ENCODE results near the gene SLC25A6. TPM values are rescaled to one million over a fixed set of nuclear protein-coding genes. Genes with fewer than 3 reads are reported as not detected.

The SLC25A6 gene
- total RNA-seq, 1 donor, result 311 TPM

- TF ChIP-seq CTCF (IDR thresholded peaks at IDR 0.05; ENCODE audit: insufficient read depth, low read length), result no peak
- DNase-seq (ENCODE audit: low read depth), result no peak
Measured at GRCh38 chrX:1420371-1420770, 28.5 kb upstream of the SLC25A6 start.

GRCh38 chrX:1419545-1420355 lies 27.8 kb upstream of the SLC25A6 start:
- TF ChIP-seq CTCF (IDR thresholded peaks at IDR 0.05; ENCODE audit: insufficient read depth, low read length), result no peak
- DNase-seq (ENCODE audit: low read depth), result no peak
- no peak overlapping the region for H3K4me3 ChIP-seq (ENCODE audit: low read depth, low read length)

More at GRCh38 chrX:1420371-1420770, 28.5 kb upstream of the SLC25A6 start:
- no peak overlapping the region for H3K4me3 ChIP-seq (ENCODE audit: low read depth, low read length)

GRCh38 chrX:1418901-1419544 lies 27.1 kb upstream of the SLC25A6 start:
- no peak for DNase-seq (ENCODE audit: low read depth)
- H3K4me3 ChIP-seq (ENCODE audit: low read depth, low read length), result no peak overlapping the region
- no peak for TF ChIP-seq CTCF (IDR thresholded peaks at IDR 0.05; ENCODE audit: insufficient read depth, low read length)

- no peak for TF ChIP-seq CTCF (IDR thresholded peaks at IDR 0.05; ENCODE audit: insufficient read depth, low read length)
- no peak overlapping the region for H3K4me3 ChIP-seq (ENCODE audit: low read depth, low read length)
- no peak for DNase-seq (ENCODE audit: low read depth)
Measured at GRCh38 chrX:1417921-1418771, 26.2 kb upstream of the SLC25A6 start.

GRCh38 chrX:1416965-1417760 lies 25.2 kb upstream of the SLC25A6 start:
- no peak for TF ChIP-seq CTCF (IDR thresholded peaks at IDR 0.05; ENCODE audit: insufficient read depth, low read length)
- H3K4me3 ChIP-seq (ENCODE audit: low read depth, low read length), result no peak overlapping the region
- no peak for DNase-seq (ENCODE audit: low read depth)

- TF ChIP-seq CTCF (IDR thresholded peaks at IDR 0.05; ENCODE audit: insufficient read depth, low read length), result no peak
- H3K4me3 ChIP-seq (ENCODE audit: low read depth, low read length), result no peak overlapping the region
- no peak for DNase-seq (ENCODE audit: low read depth)
Measured at GRCh38 chrX:1416327-1416784, 24.4 kb upstream of the SLC25A6 start.

All from fibroblast of the aortic adventitia (primary cell).